SIG-M5 treated with dmso at 0.1 percent for 504 hours (cell line): ENCODE measurements around the gene HMGN5.

Experiments
- DNase-seq: peaks from one replicate; lab custom pipeline; 2025; ENCODE audit not compliant: unreplicated experiment; lab: John Stamatoyannopoulos, UW

Gene HMGN5, protein sequence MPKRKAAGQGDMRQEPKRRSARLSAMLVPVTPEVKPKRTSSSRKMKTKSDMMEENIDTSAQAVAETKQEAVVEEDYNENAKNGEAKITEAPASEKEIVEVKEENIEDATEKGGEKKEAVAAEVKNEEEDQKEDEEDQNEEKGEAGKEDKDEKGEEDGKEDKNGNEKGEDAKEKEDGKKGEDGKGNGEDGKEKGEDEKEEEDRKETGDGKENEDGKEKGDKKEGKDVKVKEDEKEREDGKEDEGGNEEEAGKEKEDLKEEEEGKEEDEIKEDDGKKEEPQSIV

DNA sequence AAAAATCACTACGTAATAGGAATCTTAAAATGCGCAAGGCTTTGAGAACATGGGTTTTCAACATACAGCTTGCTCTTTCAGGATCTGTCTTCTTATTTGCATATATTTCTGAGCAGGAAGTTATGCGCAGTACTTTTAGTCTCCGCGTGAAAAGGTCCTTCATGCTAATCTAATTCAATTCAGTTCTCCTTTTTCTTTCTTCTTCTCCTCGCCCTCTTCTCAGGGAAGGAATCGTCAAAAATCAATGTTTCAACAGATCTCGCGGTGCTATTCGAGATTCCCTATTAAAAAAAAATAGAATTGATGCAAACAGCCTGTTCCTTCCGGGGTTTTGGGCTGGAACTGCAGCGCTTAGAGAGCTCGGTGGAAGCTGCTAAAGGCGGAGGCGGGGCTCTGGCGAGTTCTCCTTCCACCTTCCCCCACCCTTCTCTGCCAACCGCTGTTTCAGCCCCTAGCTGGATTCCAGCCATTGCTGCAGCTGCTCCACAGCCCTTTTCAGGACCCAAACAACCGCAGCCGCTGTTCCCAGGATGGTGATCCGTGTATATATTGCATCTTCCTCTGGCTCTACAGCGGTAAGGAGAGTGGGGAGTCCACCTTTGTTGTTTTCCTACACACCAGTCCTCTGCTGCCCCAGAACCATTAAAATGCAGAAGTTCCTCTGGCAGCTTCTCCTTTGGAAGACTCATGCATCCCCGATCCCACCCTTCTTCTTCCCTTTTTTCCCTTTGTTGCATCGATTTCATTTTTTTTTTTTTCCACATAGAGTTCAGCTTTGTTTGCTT, at the start of gene HMGN5, which contains the start of gene SH3BGRL:
HMGN5 (minus strand) TSS at position 243 of the 785 bp plus-strand sequence. CDS start 80,364 bp downstream, outside the sequence.
SH3BGRL (plus strand) TSS at position 432 of the 785 bp plus-strand sequence; CDS start at position 531, 99 bp downstream.
- DNase-seq: peak; percentile 94

DNA sequence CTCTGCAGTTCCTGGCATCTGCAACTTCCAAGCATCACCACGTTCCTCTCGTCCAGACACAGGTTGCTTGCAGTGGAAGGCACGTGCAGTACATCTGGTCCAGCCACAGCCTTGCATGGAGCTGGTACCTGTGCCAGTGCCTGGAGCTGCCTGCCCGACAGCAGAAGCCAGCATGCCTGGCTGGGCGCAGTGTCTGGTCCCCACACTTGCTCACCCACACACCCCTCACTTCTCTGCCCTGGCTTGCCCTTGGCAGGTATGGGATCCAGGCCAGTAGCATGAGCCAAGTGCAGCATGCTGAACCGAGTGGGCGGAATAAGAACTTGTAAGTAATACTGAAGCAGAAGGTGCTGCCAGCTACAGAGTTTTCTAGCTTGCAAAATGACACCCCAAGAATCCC, 40.0 kb upstream of the HMGN5 start:
- DNase-seq: no peak

DNA sequence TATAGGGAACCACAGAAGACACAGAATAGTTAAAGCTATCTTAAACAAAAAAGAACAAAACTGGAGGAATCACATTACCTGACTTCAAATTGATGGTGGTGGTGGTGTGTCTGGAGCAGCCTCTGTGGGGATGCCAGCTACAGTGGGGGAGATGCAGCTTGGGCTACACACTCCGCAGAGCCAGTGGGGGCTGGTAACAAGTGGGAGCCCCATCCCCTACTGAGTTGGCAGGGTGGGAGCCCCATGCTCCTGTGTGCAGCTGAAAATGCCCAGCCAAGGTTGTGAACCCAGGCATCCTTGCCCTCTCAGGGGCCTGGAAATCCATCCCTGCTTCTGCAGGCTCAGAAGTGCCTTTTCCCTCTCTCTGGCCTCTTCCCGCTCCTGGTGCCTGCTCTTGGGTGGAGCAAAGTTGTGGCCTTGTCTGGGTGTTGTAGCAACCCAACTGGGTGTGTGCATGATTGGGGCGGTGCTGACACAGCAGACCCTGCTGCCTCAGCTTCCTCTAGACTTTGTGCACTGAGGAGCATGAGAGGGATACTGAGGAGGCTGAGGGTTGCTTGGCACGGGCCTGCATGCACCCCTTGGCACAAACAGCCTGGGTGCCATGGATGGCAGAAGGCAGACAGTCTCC, 39.1 kb upstream of the HMGN5 start:
- no peak for DNase-seq

DNA sequence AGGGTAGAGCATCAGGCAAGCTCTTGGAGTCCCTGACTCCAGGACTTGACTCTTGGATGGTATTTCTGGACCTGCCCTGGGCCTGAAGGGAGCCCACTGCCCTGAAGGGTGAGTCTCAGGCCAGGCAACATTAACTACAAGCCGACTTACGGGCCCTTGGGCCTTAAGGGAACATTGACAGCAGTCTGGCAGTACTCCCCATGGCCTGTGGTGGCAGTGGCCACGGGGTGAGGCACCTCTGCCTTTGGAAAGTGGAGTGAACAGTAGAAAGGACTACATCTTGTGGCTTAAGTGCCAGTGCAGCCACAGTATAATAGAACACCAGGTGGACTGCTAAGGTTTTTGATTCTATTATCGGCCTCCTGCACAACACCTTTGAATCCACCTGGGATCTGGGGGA, 36.5 kb upstream of the HMGN5 start:
- DNase-seq: no peak

DNA sequence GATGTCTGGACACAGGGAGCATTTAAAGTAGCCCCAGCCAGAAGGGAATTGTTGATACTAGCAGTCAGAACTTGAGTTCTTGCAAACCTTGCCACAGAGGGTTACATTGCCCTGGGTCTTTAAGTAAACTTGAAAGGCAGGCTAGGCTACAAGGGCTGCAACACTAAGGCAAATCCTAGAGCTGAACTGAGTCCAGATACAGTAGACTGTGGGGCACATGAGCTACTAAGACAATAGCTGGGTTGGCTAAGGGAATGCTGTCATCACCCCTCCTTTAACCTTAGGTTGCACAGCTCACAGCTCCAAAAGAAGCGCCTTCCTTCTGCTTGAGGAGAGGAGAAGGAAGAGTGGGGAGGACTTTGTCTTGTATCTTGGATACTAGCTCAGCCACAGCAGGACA, 35.8 kb upstream of the HMGN5 start:
- no peak for DNase-seq

DNA sequence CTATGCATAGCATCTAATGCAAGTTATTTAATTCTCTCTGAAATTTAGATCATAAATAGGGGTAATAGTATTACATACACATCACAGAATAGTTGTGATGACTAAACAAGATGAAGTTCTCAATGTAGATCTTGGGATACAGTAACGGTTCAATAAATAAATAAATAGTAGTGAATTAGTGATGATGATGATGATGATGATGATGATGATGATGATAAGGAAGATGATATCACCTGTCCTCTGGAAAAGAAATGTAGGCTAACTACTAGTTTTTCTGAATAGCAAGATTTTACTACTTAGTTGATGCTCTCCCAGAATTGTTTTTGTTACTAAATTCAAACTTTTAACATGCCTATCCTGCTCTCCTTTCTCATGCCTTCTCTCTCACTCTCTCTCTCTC, 30.5 kb upstream of the HMGN5 start:
- no peak for DNase-seq

DNA sequence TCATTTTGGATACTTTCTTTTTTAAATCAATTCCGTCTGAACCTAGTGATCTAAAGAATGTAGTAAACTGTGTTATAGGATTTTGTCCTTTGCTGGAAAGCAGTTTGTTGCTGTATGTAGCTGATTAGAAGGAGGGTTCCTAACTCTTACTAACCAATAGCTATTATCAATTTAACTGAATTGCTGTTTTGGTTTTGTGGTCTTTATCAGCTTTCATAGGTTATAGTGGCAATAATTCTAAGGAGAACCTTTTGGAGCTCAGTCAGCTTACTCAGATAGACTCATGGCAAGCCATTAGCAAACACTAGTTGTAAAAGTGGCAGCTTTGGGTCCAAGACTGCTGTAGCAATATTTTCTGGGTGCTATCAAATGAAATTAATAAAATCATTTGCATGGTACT, 29.8 kb upstream of the HMGN5 start:
- DNase-seq: no peak

DNA sequence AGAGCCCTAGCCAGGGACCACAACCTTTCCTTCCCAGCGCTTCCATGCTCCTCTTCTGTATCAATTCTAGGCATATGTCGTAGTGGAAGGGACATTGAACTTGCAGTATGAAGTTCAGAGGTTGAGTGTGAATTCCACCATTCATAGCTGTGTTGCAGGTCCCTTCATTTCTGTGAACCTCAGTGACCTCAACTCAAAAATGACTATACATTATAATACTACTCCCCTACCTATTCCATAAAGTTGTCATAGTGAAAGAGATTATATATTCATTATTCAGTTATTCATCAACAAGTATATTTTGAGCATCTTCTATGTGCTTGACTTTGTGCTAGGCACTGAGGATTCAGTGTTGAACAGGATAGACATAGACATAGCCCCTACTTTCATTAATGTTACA, 28.2 kb upstream of the HMGN5 start:
- no peak for DNase-seq

DNA sequence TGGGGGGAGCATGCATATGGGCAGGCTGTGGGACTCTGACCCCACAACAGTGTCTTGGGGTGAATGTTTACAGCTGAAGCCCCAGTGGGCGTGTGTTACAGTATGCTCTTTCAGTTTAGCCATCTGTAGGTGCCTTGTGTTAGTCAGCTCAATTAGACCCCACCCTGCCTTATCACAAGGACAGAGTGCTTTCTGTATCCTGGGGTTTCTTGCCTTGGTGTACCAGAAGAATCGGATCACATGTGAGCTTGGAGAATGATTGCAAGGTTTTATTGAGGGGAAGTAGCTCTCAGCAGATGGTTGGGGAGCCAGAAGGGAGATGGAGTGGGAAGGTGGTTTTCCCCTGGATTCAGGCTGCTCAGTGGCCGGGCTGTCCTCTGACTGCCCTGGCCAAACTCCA, 27.5 kb upstream of the HMGN5 start:
- DNase-seq: no peak

DNA sequence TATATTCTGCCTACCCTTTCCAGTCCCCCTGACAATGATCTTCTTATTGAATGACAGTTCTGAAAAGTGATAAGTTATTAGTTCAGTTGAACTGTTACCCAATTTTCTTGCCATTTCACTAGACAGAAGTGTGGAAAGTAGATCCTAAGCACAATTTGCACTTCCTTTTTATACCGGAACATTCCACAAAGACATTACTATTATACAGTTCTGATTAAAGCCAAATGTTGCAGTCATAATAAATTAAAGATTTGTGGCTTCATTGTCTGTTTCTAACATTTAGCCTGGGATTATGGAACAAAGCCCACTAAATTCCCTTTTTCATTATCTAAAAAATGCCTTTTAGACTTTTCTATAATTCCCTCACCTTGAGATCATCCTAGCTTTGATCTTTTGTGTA, 14.0 kb upstream of the HMGN5 start:
- no peak for DNase-seq

DNA sequence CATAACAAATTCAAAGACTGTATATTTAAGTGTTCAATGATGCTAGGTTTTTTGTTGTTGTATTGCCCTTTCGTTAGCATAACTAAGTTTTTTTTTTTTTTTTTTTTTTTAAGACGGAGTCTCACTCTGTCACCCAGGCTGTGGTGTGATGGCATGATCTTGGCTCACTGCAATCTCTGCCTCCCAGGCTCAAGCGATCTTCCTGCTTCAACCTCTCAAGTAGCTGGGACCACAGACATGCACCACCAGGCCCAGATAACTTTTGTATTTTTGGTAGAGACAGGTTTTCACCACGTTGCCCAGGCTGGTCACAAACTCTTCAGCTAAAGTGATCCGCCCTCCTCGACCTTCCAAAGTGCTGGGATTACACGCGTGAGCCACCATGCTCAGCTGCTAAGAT, 7.2 kb upstream of the HMGN5 start:
- no peak for DNase-seq

DNA sequence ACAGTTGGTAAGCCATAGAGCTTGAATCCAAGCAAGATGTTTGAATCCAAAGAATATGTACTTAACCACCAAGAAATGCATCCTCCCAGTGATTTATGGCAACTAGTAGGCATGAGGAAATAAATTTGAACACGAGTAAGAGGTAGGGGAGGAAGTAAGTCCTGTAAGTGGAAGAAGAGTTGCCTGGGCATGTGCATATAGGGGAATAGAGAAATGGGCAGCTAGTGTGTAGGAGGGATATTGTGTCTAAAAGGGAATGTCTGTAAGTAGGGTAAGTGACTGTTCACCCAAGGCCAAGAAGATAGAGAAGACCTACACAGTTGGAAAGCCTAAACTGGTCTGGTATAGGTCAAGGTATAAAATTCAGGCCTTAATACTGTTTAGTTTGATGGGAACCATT, 4.8 kb upstream of the HMGN5 start:
- DNase-seq: peak; percentile 13

DNA sequence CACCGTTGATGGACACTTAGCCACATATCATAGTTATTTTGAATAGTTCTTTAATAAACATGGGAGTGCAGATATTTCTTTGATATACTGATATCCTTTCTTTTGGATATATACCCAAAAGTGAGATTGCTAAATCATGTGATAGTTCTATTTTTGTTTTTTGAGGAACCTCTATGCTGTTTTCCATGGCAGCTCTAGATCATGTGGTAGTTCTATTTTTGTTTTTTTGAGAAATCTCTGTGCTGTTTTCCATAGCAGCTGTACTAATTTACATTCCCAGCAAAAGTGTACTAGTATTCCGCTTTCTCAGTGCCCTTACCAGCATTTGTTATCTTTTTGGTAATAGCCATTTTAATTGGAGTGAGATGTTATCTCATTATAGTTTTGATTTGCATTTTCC, 3.8 kb upstream of the HMGN5 start:
- DNase-seq: no peak

DNA sequence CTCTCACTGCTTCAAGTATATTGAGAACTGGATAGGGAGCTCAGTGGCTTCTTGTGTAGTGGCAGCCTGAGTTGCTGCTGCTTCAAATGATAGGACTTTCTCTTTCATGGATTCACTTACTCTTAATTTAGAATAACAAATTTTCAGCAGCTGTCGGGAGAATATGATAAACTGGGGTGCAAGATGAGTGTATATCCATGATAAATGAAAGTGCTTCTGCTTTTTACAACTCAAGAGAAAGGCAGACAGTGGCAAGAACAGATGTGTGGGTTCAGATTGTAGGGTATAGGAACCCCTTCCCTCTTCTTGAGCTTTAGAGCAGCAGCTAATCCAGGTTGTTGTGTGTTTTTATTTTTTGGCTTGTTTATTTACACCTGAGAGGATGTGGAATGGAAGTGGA, 1.2 kb upstream of the HMGN5 start:
- no peak for DNase-seq

DNA sequence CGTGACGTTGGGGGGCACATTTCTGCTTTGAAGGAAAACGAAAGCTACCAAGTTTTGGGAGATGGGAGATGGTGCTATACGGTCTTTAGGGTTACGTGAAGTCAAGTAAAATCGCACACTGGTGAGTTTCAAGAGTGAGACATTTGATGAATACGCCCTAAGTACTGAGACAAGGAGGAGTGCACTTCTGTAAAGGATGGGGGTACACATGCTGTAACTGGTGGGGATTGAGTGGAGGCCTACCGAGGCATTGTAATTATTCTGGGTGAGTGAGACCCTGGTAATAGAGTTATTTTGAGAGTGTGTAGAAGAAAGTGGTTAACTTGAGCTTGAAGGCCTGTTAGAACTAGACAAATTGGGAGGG, 725 bp upstream of the HMGN5 start:
- DNase-seq: peak; percentile 44

DNA sequence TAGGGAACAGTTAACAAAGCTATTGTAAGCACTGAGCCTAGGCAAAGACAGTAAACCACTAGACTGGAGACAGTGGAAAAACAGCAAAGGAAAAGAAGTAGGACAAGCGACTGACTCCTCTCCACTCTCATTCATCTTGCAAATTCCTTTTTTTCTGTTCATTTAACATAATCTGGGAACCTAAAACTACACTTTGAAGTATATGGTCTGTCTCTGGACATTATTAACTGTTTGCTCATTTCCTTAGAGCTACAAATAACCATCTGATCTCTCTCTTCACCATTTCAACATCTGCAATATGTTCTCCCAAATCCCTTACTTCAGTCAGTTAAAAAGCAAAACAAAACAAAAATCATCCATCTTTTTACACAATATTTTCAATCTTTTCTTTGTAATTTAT, 642 bp downstream of the HMGN5 start:
- DNase-seq: no peak

DNA sequence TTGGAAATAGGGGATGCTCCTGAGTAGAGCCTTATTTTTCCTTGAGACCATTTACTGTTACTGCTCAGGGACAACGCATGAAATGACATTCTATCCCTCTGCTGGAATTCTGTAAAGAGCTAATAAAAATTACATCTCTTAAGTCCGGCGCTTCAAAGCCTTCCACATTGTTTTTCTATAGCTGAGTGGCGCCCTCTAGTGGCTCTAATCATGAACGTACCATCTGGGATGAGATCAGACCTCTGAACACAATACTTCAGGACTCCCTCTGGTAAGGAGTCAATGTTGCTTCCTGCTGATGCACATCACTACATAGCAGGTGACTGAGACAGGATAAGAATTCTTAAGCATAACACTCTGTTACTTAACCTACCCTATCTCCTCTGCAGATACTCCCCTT, 6.0 kb downstream of the HMGN5 start:
- DNase-seq: peak; percentile 61

DNA sequence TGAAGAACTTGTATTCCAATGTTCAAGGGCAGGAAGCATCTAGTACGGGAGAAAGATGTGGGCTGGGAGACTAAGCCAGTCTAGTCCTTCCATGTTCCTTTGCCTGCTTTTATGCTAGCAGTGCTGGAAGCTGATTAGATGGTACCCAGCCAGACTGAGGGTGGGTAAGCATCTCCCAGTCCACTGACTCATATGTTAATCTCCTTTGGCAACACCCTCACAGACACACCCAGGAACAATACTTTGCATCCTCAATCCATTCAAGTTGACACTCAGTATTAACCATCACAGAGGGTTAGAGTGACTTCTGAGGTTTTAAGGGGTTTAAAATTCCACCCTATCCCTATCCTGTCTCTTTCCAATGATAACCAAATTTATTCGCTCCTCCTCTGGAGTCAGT, 6.5 kb downstream of the HMGN5 start:
- no peak for DNase-seq

DNA sequence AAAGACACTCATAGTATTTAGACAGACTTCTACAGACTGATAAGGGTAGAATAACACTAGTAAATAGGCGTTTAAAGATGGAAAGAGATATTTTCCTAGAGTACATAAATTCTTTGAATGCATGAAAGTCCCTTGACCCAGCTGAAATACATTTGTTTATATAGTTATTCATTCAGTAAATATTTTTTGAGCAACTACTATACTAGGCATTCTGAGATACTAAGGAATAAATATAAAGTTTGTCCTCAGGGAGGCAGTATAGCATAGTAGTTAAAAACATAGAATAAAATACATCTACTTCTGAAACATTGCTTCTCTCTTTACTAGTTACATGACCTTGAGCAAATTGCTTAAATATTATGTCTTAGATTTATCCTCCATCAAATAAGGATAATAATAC, 27.4 kb downstream of the HMGN5 start:
- DNase-seq: peak; percentile 48

DNA sequence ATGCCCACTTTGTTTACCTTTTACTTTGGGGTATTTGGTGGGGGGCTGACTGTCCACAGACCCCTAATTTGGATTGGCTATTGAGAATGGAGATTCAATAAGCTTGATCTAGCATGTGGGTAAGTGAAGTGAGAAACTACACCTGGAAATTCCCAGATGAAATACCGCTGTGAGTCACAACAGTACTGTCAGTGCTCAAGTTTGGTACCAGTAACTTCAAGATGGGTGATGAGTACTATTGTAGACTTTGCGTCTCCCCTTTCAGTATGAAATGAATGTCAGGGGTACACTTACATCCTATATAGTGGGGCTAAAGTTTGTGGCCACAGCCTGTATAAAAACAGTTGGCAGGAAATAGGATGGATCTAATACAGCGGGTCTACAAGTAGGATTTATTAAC, 33.3 kb downstream of the HMGN5 start:
- DNase-seq: no peak

DNA sequence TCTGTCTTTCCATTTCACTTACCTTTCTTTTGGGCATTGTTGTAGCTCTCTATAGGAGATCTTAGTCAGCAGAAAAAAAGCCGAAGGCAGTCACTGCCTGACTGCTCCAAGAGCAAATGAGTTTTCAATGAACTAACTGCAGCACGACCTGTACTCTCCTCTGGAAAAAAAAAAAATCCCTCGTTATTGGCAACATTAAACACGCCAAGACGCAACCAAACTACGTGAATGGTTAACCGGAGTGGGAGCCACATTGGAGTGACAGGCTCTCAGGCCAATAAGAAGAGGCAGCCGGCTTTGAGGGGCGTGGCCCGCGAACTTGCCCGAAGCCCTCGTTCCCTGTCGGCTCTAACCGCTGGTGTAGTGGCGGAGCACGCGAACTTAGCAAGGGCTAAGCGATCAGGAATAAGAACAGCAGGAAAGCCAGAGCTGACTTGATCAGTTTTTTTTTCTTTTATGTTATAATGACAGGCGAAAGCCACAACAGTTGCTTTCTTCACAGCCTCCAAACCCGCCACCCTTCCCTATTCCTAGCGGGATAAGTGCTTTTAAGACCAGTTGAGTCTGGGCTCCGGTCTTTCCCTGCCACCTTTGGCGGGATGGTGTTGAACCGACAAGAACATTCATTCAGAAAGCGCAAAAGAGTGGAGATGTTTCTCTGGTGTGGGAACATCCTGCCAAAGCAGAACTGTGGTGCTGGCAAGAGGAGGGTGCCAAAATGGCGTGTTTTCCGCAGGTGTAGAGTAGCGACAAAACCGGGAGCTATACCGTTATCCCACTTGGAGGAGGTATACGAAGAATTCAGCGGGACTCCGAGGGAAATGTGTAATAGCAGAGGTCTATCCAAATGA, 80.0 kb downstream of the HMGN5 start:
- peak; percentile 82 for DNase-seq
